T-helper 2 cell (primary cell): ENCODE data around the gene MTA2.

Source experiments
- DNase-seq, 5 experiments: peaks; one replicate each; pipeline versions ENCODE4 v3.0.0 to v3.0.0-alpha.2; 2012 to 2022

The MTA2 gene

DNA sequence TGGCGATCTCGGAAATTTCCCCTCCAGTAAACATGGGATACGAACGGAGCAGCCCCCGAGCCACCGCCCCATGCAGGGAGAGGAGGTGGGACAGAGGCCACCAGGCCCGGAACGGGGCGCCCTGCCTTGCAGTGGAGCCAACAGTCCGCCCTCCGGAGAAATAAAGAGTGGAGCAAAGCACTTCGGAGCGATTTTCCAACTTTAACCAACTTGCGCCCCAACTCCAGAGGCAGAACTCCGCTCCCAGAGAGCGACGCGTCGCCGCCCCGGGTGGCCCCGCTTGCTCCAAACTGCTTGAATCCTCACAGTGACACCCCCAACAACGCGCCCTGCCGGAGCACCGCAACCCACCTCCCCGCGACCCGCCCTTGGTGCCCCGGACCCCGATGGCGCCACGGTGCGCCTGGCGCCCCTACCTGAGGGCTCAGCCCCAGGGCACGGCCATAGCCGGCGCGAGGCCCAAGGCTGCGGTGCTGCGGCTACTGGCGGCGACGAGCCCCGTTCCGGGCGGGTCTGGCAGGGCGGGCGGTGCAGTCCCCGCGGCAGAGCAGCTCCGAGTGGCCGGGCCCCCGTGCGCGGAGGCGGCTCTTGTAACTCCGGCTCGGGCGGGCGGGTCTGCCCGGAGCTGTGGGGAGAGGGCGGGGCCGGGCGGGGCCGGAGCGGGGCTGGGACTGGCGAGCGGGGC, 55.3 kb downstream of the MTA2 start, which contains the start of gene AHNAK:
AHNAK (minus strand) TSS at position 563 of the 685 bp plus-strand sequence. CDS start 10,708 bp downstream, outside the sequence.
- peak in 4 of 5 experiments; percentile 47 to 70 (median 64) for DNase-seq

DNA sequence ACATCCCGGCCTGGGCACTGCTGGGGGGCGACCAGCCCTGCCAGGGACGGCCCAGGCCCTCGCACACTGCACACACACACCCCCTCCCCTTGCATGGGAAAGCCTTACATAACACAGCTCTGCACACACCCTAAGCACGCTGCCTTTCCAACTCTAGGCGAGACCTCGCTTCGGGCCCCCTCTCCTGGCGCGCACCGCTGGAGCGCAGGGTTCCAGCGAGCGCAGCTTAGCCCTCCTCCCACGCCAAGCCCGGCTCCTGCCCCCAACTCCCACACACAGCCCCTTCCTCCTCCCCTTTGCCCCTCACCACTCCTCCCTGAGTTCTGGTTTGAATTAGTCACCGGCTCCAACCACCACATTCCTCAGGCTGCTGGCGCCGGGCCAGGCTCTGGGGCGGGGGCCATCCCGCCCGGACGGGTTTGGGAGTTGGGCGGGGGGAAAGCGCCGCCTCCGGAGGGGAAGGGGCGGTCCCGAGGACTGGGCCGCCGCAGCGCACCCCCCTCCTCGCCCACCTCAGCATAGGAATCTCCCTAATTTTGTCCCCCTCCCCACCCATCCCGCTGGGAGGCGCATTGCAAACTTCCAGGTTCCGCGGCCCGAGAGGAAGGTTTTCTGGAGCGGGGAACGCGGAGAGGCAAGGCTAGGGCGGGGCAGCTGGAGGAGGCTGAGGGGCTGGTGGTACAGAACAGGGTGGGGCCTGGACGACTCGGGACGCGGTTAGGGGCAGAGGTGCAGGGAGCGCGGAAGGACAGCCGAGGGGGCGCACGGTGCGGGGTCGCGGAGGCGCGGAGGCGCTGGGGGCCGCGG, 56.0 kb downstream of the MTA2 start:
- DNase-seq: peak in 3 of 5 experiments; percentile 43 to 61 (median 47)

DNA sequence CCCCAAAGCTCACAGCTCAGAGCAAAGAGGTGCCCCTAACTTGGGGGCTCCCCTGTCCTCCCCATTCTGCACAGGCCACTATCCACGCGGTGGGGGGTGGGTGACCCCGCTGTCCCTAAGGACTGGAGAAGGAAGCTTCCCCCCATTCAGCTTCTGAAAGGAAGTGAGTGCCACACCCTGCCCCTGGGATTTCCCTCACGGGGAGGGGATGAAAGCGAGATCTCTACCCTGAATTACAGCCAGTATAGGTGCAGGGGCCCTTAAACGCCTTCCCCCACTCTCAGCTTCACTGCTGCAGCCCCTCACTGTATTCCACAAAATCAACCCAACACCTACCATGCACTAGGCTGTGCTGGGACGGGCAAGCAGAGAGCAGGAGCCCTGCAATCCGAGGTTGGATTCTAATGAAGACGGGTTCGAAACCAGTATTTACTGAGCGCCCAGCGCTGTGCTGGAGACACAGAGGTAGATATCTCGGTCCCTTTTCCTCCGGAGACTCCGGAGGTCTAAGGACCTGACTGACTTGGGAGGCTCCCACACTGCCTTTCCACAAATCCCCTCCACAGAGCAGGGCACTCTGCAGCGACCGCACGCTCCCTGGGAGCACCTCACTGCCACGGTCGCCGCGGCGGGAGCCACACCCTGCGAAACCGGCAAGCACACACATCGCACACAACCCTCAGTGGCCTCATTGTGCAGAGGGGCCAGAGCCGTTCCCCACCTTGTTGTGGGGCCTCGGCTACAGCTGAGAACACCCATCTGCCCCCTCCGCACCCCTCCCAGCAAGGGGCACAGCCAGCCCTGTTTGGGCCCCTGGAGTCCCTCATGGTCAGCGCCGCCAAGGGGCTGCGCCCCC, 56.9 kb downstream of the MTA2 start:
- DNase-seq: peak in 1 of 5 experiments; percentile 45

DNA sequence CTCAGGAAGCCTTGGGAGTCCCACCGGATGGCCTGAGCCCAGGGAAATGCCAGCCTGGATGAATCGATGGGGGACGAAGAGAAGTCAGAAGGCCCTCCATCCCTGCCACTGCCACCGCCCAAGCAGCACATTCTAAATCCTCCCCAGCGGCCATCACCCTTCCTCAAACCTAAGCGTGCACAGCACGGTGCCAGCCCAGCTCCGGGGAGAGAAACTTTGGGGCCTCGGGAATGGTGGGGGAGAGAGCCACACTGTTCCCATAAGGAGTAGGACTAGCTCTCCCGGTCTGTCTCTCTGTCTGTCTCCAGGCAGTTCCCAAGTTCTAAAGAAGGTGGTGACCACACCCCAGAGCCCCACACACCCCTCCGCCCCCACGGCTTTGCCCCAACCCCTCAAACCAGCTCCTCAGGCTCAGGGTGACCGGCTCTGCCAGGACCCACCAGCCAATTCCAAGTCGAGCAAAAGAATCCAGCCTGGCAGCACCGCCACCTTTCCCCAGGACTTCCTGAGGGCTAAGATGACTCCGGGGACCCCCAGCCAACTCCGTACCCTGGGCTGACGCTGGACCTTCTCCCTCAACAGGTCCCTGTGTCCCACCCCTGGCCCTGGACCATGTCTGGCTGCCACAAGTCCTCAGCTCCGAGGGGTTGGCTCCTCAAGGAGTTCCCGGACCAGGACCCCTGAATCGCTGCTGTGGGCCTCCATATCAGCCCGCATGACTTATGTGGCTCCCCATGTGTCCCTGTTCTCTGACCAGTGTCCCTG, 57.8 kb downstream of the MTA2 start:
- no peak for DNase-seq
